ENCODE results near the gene RANBP3L.

Gene RANBP3L

GRCh38 chr5:36310138-36310537 is 8.4 kb upstream of the RANBP3L start:
- Histone ChIP-seq H3K9ac (ENCODE audit: low read length) (no peak overlapping the region), H3K36me3 (replicated peaks; ENCODE audit: insufficient read depth, low read length) (no peaks in the 10 kb centered on the region), H3F3A (ENCODE audit: insufficient read depth, low read length) (no peaks in the 10 kb centered on the region), H3K9me3 (replicated peaks; ENCODE audit: insufficient read depth, low read length) (no peaks in the 10 kb centered on the region), H3K79me2 (ENCODE audit: low read length) (no peaks in the 10 kb centered on the region), H4K20me1 (ENCODE audit: insufficient read depth, low read length) (no peaks in the 10 kb centered on the region), H3K4me1 (ENCODE audit: low read length) (no peaks in the 10 kb centered on the region), H3K27ac (ENCODE audit: low read length) (no peak overlapping the region), H3K4me2 (ENCODE audit: low read depth, low read length) (no peak overlapping the region), H3K4me3 (ENCODE audit: low read length) (no peak overlapping the region), H3K9me2 (replicated peaks; ENCODE audit: insufficient read depth, low read length) (no peaks in the 10 kb centered on the region), H3K27me3 (replicated peaks; ENCODE audit: insufficient read depth, low read length) (no peaks in the 10 kb centered on the region), H2AFZ (ENCODE audit: low read length) (no peak overlapping the region)
- no peak for TF ChIP-seq EZH2 (optimal IDR thresholded peaks at IDR 0.05; ENCODE audit: low read depth, low read length)
- no peak for TF ChIP-seq EZH2phosphoT487 (IDR thresholded peaks at IDR 0.05; ENCODE audit: low read length)
- TF ChIP-seq, protein P1, sequence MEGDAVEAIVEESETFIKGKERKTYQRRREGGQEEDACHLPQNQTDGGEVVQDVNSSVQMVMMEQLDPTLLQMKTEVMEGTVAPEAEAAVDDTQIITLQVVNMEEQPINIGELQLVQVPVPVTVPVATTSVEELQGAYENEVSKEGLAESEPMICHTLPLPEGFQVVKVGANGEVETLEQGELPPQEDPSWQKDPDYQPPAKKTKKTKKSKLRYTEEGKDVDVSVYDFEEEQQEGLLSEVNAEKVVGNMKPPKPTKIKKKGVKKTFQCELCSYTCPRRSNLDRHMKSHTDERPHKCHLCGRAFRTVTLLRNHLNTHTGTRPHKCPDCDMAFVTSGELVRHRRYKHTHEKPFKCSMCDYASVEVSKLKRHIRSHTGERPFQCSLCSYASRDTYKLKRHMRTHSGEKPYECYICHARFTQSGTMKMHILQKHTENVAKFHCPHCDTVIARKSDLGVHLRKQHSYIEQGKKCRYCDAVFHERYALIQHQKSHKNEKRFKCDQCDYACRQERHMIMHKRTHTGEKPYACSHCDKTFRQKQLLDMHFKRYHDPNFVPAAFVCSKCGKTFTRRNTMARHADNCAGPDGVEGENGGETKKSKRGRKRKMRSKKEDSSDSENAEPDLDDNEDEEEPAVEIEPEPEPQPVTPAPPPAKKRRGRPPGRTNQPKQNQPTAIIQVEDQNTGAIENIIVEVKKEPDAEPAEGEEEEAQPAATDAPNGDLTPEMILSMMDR (IDR thresholded peaks at IDR 0.05; ENCODE audit: low read length) = no peak
- DNase-seq = no peak

DNA sequence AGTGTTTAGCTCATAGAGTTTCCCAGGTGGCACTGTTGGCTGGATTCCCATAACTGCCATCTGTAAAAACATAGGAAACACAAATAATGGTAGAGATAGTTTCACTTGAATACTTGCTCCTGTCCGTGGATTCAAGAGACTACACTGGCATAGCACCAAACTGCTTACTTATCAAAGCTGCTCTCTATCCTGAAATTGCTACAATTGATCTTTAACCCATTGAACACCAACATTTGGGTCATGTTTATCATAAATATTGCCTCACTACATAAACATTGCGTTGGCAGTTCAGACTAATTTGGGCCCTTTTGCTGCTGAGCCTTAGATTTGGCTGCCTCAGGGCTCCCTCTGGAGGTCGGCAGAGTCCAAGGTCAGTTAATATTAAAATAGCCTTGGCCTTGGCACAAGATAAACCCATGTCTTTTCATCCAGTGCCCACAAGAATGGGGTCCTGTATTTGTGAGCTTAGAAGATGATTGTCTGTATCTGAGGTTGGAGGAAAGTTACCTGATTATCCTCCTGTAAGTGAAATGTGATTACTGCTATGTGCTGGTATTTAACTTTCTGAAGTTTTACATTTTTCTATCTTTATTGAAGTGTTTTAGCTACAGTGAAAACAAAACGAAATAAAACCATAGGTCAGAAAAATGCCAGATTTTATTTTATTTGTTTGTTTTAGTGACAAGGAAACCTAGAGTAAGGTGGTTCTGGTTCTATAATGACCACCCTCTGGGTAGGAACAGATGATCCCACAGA is 4.0 kb upstream of the RANBP3L start:
- no peak overlapping the region for H2AFZ ChIP-seq (ENCODE audit: low read length)
- H3K79me2 ChIP-seq (ENCODE audit: low read length) = no peaks in the 10 kb centered on the region
- no peak overlapping the region for H3K4me3 ChIP-seq (ENCODE audit: low read length)
- no peak overlapping the region for H3K9ac ChIP-seq (ENCODE audit: low read length)
- no peak overlapping the region for H3K4me2 ChIP-seq (ENCODE audit: low read depth, low read length)
- H3K36me3 ChIP-seq (replicated peaks; ENCODE audit: insufficient read depth, low read length) = no peaks in the 10 kb centered on the region
- H3K4me1 ChIP-seq (ENCODE audit: low read length) = peaks cover 11% of the 10 kb centered on the region; the same call in 1 of the 2 replicates
- no peaks in the 10 kb centered on the region for H3K9me2 ChIP-seq (replicated peaks; ENCODE audit: insufficient read depth, low read length)
- no peaks in the 10 kb centered on the region for H4K20me1 ChIP-seq (ENCODE audit: insufficient read depth, low read length)
- H3K9me3 ChIP-seq (replicated peaks; ENCODE audit: insufficient read depth, low read length) = no peaks in the 10 kb centered on the region
- no peak for TF ChIP-seq EZH2phosphoT487 (IDR thresholded peaks at IDR 0.05; ENCODE audit: low read length)
- TF ChIP-seq, protein P1 (IDR thresholded peaks at IDR 0.05; ENCODE audit: low read length) = peak; percentile 80
- H3F3A ChIP-seq (ENCODE audit: insufficient read depth, low read length) = no peaks in the 10 kb centered on the region
- no peak overlapping the region for H3K27ac ChIP-seq (ENCODE audit: low read length)
- H3K27me3 ChIP-seq (replicated peaks; ENCODE audit: insufficient read depth, low read length) = no peaks in the 10 kb centered on the region
- peak; percentile 57 for DNase-seq

- Histone ChIP-seq H3F3A (ENCODE audit: insufficient read depth, low read length) (no peaks in the 10 kb centered on the region), H3K27me3 (replicated peaks; ENCODE audit: insufficient read depth, low read length) (no peaks in the 10 kb centered on the region), H3K27ac (ENCODE audit: low read length) (no peak overlapping the region), H4K20me1 (ENCODE audit: insufficient read depth, low read length) (no peaks in the 10 kb centered on the region), H3K9me3 (replicated peaks; ENCODE audit: insufficient read depth, low read length) (no peaks in the 10 kb centered on the region), H3K4me3 (ENCODE audit: low read length) (no peak overlapping the region), H3K79me2 (ENCODE audit: low read length) (no peaks in the 10 kb centered on the region), H3K9me2 (replicated peaks; ENCODE audit: insufficient read depth, low read length) (no peaks in the 10 kb centered on the region), H3K9ac (ENCODE audit: low read length) (no peak overlapping the region), H3K36me3 (replicated peaks; ENCODE audit: insufficient read depth, low read length) (no peaks in the 10 kb centered on the region), H3K4me2 (ENCODE audit: low read depth, low read length) (no peak overlapping the region), H3K4me1 (ENCODE audit: low read length) (peaks cover 11% of the 10 kb centered on the region; the same call in 1 of the 2 replicates), H2AFZ (ENCODE audit: low read length) (no peak overlapping the region)
- no peak for TF ChIP-seq EZH2phosphoT487 (IDR thresholded peaks at IDR 0.05; ENCODE audit: low read length)
- TF ChIP-seq EZH2 (optimal IDR thresholded peaks at IDR 0.05; ENCODE audit: low read depth, low read length) = no peak
- TF ChIP-seq, protein P1 (IDR thresholded peaks at IDR 0.05; ENCODE audit: low read length) = no peak
- DNase-seq = no peak
Measured at GRCh38 chr5:36304095-36304805, 2.5 kb upstream of the RANBP3L start.
